GM18909 (cell line): Measurements from ENCODE around the gene LY86.

Experiments used
- ATAC-seq: cut with Tn5 transposase; IDR thresholded peaks from one replicate; pipeline ENCODE4 v1.9.1; 2021; ENCODE audit warnings: mild to moderate bottlenecking; ENCODE audit not compliant: unreplicated experiment, poor library complexity

Gene LY86

GRCh38 chr6:6676910-6677441 is 88.5 kb downstream of the LY86 start:
- ATAC-seq = no peak

DNA sequence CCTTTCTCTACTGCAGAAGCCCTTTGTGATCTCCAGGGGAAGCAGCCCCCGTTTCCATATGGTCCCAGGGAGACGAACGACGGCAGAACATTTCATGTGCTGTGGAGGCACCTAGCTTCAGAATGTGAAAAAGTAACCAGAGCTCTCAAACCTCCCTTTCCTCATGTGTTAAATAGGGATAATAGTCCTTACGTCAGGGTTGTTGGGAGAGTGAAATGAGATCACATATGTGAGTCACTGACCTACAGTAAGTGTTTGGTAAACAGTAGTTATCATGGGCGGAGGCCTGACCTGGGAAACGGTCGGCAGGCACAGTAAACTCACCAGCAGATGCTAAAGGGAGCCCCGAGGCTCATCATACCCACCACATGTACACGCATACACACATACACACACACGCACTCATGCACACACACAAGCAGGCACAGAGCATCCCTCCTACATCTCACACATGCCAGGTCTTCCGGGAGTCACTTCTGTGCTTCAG is 89.7 kb downstream of the LY86 start:
- no peak for ATAC-seq

DNA sequence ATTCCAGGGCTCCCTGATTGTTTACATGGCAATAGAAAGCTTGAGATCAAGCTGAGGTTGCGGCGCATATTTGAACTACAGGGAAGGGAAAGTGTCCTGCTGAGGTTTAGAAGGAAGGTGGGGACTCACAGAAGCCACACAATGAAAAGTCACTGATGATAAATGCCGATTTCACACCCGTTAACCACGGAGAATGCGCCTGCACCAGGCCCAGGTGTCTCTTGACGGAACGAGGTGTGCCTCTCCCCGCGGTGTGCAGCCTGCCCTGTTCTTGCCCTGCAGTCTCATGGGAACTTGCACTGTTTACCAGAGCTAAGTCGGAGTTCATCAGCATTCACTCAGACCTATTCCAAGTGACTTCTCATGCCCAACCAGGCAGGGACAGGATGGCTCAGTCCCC is 90.3 kb downstream of the LY86 start:
- ATAC-seq = no peak

DNA sequence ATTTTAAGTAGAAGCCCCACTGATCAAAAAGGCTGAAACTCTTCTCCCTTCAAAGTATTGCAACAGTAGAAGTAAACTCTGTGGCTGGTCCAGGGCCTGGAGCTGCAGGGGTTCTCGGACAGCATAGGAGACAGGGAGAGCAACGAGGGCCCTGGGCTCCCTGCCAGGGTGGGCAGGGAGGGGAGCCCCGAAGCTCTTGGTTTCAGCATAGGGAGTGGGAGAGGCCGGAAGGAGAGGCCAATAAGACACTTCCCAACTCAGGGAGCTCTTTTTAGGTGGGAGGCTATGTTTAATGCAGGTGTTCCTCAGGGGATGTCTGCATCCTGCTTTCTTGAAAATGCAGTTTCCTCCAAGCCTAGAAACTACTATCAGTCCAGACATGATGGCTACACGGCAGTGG is 91.1 kb downstream of the LY86 start:
- no peak for ATAC-seq

- no peak for ATAC-seq
These were observed 92.0 kb downstream of the LY86 start for GRCh38 chr6:6680526-6680925.

GRCh38 chr6:6681075-6681849 is 92.7 kb downstream of the LY86 start:
- ATAC-seq = no peak

GRCh38 chr6:6682225-6682624 is 93.7 kb downstream of the LY86 start:
- no peak for ATAC-seq

GRCh38 chr6:6683969-6684833 is 95.7 kb downstream of the LY86 start:
- ATAC-seq = peak; percentile 91

GRCh38 chr6:6685249-6686040 is 96.9 kb downstream of the LY86 start:
- no peak for ATAC-seq

GRCh38 chr6:6686176-6686575 is 97.7 kb downstream of the LY86 start:
- no peak for ATAC-seq

GRCh38 chr6:6686748-6687601 is 98.5 kb downstream of the LY86 start:
- ATAC-seq = no peak

- ATAC-seq = no peak
These were observed 99.8 kb downstream of the LY86 start for GRCh38 chr6:6688283-6688682.

DNA sequence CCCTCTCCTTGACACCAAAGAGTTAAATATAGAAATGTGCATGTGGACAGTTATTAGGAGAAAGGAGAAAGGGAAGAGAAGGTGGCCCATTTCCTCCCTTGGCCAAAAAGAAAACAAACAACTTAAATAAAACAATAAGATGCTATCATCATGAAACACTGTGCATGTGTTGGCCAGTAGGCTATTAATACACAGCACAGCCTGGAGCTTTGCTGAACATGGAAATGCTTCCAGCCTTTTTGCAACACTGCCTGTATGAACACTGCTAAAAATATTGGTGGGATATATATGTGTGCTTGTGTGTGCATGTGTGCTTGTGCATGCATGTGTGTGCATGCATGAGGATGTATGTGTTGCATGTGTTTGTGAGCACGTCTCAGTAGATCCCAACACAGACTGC is 100.4 kb downstream of the LY86 start:
- no peak for ATAC-seq

DNA sequence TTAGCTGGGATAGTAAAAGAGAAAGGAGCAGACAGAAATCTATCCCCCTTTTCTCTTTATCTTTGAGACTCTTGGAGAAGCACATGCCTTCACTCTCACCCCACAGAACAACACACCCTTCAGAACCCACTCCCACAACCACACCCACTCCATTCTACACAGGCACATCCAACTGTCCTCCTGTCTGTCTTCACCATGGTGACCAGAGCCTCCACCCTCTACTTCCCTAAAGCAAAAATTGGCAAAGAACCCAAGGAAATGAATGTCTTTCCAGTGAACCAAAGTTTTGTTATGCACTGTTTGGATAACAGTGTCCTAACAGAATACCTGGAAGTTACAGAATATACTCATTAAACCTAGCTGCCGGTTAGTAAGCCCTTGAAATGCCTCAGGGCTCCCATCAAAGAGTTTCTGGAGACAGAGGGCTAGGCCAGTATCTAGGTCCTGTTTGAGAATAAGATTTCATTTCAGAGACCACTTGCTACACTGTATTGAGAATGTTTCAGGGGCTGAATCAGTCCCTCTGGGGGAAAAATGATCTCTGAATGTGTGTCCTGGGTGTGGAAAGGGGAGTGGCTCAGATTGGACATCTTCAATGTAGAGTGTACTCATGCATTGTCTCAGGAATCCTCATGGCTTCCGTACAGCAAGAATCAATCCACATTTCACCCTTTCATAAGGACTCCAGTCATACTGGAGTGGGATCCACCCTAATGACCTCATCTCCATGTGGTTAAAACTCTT is 101.1 kb downstream of the LY86 start:
- no peak for ATAC-seq

DNA sequence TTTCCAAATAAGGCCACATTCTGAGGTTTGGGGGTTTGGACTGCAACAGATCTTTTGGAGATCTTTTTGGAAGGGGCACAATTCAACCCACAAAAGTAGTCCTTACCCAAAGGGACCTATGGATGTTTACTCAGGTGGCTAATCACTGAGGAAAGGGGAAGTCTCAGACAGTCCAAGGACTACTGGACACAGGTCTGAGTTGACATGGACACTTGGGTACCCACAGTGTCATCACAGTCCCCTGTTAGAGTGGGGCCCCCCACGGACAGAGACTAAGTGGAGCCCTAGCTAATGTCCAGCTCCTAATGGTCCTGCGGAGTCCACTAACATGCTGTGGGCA is 101.6 kb downstream of the LY86 start:
- no peak for ATAC-seq

DNA sequence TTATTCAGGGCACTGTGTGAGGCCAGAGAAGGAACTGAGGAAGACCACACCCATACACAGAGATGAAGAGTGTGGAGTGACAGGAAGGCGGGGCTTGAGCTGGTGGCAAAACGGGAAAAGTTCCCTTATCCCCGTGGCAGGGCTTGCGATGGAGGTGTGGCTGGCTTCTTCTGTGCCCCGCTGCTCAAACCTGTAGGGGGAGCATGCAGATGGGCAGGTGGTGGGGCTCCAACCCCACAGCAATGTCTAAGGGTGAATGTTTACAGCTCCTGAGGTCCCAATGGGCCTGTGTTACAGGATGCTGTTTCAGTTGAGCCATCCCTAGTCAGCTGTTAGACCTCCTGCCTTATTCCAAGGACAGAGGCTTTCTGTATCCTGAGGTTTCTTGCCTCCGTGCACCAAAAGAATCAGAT is 105.9 kb downstream of the LY86 start:
- ATAC-seq = no peak

- ATAC-seq = no peak
These were observed 106.5 kb downstream of the LY86 start for GRCh38 chr6:6694825-6695624.

DNA sequence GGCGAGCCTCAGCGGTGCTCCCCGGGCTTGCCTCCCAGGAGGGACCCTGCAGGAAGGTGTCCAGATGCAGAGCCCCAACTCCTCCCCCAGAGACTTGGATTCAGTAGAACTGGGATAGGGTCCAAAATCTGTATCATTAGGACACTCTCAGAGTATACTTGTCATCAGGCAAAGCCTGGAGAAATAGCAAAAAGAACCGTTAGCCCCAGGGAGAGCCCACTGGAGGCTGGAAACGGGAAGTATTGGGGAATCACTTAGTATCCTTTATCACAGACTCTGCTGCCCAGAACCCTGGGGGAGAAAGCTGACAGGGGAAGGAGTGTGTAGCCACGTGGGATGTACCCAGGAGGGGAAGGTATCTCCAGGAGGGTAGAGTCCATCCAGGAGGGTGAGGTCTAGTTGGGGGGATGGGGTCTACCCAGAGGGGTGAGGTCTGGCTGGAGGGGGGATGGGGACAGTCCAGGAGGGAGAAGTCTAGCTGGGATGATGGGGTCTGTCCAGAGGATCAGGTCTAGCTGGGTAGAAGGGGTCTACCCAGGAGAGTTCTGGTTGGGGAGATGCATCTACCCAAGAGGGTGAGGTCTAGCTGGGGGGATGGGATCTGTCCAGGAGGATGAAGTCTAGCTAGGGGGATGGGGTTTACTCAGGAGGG is 107.2 kb downstream of the LY86 start:
- no peak for ATAC-seq
